Stimulated activated CD8-positive, alpha-beta memory T cell treated with anti-CD3 and anti-CD28 coated beads, Interleukin-15, amount 100 ng/mL, for 48 hours (primary cell): ENCODE measurements around the gene APBB3.

Experiments
- DNase-seq, 2 donors: peaks; one replicate each; pipeline ENCODE4 v3.0.0-alpha.2; 2020; ENCODE audit warnings: low read depth in 2 of 2

Gene APBB3

GRCh38 chr5:140575309-140575708 lies 10.9 kb upstream of the APBB3 start:
- no peak for DNase-seq

- no peak for DNase-seq
Observed at GRCh38 chr5:140574165-140574564, 9.8 kb upstream of the APBB3 start.

- no peak for DNase-seq
Observed at GRCh38 chr5:140573683-140574082, 9.3 kb upstream of the APBB3 start.

- no peak for DNase-seq
Observed at GRCh38 chr5:140571105-140571504, 6.7 kb upstream of the APBB3 start.

- DNase-seq = no peak
Observed at GRCh38 chr5:140570488-140570887, 6.1 kb upstream of the APBB3 start.

GRCh38 chr5:140570058-140570457 lies 5.7 kb upstream of the APBB3 start:
- DNase-seq = no peak

DNA sequence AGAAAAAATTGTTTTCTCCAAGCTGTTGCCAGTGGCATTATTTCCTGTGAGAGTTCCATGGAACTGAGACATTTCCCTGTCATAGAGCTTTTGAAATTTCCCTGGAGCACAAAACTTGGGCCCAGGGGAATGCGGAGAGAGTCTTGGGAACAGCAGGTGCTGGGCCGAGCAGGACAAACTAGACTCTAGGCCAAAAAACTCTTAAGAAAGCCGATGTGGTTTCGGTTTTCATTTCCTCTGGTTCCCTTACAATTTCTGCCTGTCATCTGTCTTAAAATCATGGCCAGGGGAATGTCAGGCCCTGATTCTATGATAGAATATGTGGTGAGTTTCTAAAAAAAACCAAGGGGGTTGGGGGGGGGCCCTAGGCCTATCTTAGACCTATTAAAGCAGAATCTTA lies 4.8 kb upstream of the APBB3 start:
- no peak for DNase-seq

- DNase-seq = no peak
Observed at GRCh38 chr5:140568443-140569063, 4.2 kb upstream of the APBB3 start.

DNA sequence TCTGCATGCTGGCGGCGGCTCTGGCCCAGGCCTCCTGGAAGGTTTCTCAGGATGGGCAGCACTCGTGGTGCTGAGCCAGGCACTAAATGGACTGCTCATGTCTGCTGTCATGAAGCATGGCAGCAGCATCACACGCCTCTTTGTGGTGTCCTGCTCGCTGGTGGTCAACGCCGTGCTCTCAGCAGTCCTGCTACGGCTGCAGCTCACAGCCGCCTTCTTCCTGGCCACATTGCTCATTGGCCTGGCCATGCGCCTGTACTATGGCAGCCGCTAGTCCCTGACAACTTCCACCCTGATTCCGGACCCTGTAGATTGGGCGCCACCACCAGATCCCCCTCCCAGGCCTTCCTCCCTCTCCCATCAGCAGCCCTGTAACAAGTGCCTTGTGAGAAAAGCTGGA lies 3.5 kb upstream of the APBB3 start:
- DNase-seq = no peak

- no peak for DNase-seq
Observed at GRCh38 chr5:140567136-140567818, 2.9 kb upstream of the APBB3 start.

DNA sequence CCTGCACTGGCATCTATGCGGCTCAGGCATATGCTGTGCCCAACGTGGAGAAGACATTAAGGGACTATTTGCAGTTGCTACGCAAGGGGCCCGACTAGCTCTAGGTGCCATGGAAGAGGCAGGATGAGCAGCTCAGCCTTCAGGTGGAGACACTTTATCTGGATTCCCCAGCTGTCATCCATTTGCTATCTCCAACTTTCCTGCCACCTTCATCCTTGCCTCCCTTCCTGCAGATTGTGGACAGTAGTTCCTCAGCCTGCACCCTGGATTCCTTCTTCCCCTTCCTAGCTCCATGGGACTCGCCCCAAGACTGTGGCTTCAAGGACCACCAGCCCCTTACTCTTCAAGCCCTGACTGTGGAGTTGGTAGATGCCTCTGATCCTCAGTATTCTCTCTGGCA lies 2.3 kb upstream of the APBB3 start:
- DNase-seq = no peak

- DNase-seq = no peak
Observed at GRCh38 chr5:140565780-140566095, 1.3 kb upstream of the APBB3 start.

GRCh38 chr5:140565024-140565779 lies 804 bp upstream of the APBB3 start:
- DNase-seq = no peak

GRCh38 chr5:140563596-140563995 lies 802 bp downstream of the APBB3 start:
- DNase-seq = no peak

DNA sequence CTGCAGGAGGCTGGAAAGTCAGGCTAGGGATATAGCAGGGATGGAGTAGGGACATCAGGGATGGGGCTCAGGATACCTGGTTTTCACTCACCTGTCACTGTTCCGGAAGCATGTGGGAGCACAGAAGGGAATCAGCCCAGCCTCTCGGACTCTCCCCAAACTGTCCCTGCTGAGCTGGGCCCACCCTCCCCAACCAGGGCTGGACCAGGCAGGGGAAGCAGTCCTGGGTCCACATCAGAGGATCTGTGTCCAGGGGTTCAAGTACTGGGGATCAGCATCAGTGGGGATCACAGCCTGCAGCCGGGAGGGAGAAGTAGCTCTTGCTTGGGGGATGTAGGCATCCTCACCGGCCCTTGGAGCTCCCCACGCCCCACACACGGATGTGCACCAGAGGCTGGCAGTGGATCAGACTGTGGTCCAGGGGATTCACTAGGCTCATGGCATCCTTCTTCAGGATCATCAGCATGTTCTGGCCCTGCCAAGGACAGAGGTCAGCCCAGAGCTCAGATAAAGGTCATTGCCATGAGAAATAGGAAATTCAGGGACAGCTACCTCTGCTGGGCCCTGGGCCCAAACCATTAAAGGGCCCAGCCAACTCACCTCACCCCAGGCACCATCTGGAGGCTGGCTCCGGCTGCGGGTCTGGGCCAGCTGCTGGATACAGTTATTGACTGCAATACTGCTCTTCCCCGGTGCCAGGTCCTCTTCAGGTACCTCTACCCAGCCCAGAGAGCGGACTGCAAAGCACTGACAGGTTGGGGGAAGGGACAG lies 2.5 kb downstream of the APBB3 start:
- DNase-seq = no peak

DNA sequence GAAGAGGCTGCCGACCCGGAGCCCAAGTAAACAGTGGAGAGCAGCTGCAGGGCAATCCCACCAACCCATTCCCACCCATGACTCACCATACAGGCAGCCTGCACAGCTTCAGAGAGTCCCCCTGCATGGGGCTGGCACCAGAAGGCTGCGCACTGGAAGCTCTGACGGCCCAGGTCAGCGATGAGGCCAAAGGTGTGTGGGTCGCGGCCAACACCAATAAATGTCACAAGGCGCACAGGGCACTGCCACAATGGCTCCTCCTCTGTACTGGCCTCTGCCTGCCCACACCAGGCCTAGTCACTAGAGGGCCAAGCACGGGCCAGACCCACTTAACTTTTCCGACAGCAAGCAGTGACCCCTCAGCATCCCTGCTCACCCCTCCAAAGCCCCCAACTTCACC lies 4.2 kb downstream of the APBB3 start:
- no peak for DNase-seq

DNA sequence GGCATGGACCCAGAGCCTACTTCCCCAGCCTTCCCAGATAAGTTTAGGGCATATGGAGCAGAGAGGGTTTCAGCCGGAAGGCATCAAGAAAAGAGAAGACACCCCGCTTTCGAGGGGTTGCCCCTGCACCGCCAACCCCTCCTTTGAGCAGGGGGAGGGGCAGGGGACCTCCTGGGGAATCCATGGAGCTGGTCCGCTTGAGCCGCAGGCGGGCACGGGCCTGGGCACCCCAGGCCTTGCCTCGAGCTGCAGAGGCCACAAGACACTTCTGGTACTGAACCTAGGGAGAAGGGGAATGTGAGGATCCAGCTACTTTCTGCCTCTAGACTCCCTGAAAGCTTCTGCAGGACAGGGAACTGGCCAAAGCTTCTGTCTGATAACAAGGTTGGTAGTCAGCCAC lies 5.9 kb downstream of the APBB3 start:
- DNase-seq = no peak

DNA sequence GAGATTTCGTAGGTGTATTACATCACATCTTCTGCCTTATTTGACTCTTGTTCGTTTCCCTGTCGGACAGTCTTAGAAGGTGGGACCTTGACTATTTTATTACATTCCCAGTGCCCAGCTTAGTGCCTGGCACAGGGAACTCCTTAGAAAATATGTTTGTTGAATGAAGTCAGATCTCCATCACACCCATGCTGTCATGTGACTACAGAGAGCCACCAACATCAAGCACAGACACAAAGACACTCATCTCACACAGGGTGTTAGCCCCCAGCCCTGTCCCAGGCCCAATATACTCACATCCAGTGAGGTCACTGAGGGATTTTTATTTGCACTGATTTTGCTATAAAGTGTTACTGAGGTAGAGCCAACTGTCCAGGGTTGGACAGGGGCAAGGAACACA lies 6.4 kb downstream of the APBB3 start:
- no peak for DNase-seq

- peak; percentile 84 to 90 for DNase-seq
Observed at GRCh38 chr5:140557136-140557805, 7.1 kb downstream of the APBB3 start, which contains the start of gene SRA1. Gene SRA1, minus strand, starts transcription at chr5:140557473. Its CDS starts 21 bp downstream, at chr5:140557452.

GRCh38 chr5:140556438-140556837 lies 8.0 kb downstream of the APBB3 start:
- DNase-seq = no peak

DNA sequence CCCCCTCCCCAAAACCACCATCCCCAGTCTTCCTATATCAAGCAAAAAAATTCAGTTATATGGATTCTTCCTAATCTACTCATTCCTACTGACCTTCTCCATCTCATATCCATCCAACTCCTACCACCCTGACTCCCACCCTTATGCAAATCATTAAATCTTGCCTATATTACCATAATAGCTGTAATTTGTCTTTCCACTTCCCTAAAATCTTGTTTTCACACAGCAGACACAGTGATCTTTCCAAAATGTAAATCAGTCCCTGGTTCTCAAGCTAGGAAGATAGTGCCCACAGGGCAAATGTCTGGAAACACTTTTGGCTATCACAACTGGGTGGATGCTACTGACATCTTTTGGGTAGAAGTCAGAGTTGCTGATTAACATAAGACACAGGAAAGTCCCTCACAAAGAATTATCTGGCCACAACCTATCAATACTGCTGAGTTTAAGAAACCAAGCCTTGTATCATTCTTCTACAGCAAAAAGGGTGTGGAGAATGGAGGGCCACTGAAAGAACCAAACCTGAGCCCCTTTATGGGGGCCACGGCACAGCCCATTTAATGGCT lies 8.6 kb downstream of the APBB3 start:
- no peak for DNase-seq
